ENCODE data around the gene TMEM82. TPM values are rescaled to one million over a fixed set of nuclear protein-coding genes. Genes with fewer than 3 reads are reported as not detected.

TMEM82 gene
- polyA plus RNA-seq, 1 donor from 2014 or later: not detected

DNA sequence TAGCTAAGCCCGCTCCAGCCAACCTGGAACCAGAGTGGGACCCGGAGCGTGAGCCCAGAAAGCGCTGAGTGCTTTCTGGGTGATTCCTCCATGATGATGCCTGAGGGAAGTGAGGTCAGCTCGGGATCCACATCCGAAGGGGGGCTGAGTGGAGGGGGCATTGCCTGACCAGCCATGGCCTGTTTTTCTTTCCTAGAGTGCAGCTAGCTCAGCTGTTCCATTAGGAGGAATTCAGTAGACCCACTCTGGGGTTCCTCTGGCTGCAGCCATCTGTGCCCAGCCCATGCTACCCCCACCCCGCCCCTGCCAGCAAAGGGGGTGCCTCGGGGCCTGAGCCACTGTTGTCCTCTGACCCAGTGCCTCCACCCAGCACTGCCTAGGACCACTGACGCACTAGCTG is 15.8 kb upstream of the TMEM82 start:
- TF ChIP-seq EP300 (conservative IDR thresholded peaks at IDR 0.05; ENCODE audit: poor library complexity, severe bottlenecking): no peak
- TF ChIP-seq POLR2AphosphoS5 (IDR thresholded peaks at IDR 0.05): no peak
- no peak for TF ChIP-seq EZH2 (IDR thresholded peaks at IDR 0.05; ENCODE audit: borderline replicate concordance, insufficient read depth, low read length, poor library complexity, severe bottlenecking)
- TF ChIP-seq RAD21 (conservative IDR thresholded peaks at IDR 0.05): no peak
- TF ChIP-seq, protein P1, sequence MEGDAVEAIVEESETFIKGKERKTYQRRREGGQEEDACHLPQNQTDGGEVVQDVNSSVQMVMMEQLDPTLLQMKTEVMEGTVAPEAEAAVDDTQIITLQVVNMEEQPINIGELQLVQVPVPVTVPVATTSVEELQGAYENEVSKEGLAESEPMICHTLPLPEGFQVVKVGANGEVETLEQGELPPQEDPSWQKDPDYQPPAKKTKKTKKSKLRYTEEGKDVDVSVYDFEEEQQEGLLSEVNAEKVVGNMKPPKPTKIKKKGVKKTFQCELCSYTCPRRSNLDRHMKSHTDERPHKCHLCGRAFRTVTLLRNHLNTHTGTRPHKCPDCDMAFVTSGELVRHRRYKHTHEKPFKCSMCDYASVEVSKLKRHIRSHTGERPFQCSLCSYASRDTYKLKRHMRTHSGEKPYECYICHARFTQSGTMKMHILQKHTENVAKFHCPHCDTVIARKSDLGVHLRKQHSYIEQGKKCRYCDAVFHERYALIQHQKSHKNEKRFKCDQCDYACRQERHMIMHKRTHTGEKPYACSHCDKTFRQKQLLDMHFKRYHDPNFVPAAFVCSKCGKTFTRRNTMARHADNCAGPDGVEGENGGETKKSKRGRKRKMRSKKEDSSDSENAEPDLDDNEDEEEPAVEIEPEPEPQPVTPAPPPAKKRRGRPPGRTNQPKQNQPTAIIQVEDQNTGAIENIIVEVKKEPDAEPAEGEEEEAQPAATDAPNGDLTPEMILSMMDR (IDR thresholded peaks at IDR 0.05; ENCODE audit: poor library complexity, severe bottlenecking): no peak
- TF ChIP-seq SMC3 (conservative IDR thresholded peaks at IDR 0.05; ENCODE audit: poor library complexity): no peak
- no peak for TF ChIP-seq TAF1 (IDR thresholded peaks at IDR 0.05; ENCODE audit: low read depth)
- TF ChIP-seq MXI1 (conservative IDR thresholded peaks at IDR 0.05; ENCODE audit: poor library complexity, severe bottlenecking): no peak
- TF ChIP-seq, protein P2, sequence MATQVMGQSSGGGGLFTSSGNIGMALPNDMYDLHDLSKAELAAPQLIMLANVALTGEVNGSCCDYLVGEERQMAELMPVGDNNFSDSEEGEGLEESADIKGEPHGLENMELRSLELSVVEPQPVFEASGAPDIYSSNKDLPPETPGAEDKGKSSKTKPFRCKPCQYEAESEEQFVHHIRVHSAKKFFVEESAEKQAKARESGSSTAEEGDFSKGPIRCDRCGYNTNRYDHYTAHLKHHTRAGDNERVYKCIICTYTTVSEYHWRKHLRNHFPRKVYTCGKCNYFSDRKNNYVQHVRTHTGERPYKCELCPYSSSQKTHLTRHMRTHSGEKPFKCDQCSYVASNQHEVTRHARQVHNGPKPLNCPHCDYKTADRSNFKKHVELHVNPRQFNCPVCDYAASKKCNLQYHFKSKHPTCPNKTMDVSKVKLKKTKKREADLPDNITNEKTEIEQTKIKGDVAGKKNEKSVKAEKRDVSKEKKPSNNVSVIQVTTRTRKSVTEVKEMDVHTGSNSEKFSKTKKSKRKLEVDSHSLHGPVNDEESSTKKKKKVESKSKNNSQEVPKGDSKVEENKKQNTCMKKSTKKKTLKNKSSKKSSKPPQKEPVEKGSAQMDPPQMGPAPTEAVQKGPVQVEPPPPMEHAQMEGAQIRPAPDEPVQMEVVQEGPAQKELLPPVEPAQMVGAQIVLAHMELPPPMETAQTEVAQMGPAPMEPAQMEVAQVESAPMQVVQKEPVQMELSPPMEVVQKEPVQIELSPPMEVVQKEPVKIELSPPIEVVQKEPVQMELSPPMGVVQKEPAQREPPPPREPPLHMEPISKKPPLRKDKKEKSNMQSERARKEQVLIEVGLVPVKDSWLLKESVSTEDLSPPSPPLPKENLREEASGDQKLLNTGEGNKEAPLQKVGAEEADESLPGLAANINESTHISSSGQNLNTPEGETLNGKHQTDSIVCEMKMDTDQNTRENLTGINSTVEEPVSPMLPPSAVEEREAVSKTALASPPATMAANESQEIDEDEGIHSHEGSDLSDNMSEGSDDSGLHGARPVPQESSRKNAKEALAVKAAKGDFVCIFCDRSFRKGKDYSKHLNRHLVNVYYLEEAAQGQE (IDR thresholded peaks at IDR 0.05; ENCODE audit: borderline replicate concordance): no peak
- no peaks in the 10 kb centered on the region for H3K9me2 ChIP-seq (ENCODE audit: insufficient read depth, low read length)
- no peaks in the 10 kb centered on the region for H3K36me3 ChIP-seq (ENCODE audit: insufficient read depth, low read length)
- no peak overlapping the region for H3K27ac ChIP-seq (ENCODE audit: low read length)
- H3K79me2 ChIP-seq (replicated peaks; ENCODE audit: insufficient read depth, low read length): no peaks in the 10 kb centered on the region
- H3K27me3 ChIP-seq (ENCODE audit: insufficient read depth, low read depth, low read length): no peaks in the 10 kb centered on the region
- no peak overlapping the region for H3K4me3 ChIP-seq (ENCODE audit: low read length)
- H3K9me3 ChIP-seq (ENCODE audit: low read length): no peaks in the 10 kb centered on the region
- H2AFZ ChIP-seq (ENCODE audit: low read depth, low read length): no peak overlapping the region
- no peak overlapping the region for H3K9ac ChIP-seq (ENCODE audit: low read length)
- H3K4me2 ChIP-seq (ENCODE audit: low read length): no peak overlapping the region
- no peaks in the 10 kb centered on the region for H4K20me1 ChIP-seq (ENCODE audit: insufficient read depth)
- H3F3A ChIP-seq (ENCODE audit: insufficient read depth, low read length, poor library complexity, severe bottlenecking): no peaks in the 10 kb centered on the region

DNA sequence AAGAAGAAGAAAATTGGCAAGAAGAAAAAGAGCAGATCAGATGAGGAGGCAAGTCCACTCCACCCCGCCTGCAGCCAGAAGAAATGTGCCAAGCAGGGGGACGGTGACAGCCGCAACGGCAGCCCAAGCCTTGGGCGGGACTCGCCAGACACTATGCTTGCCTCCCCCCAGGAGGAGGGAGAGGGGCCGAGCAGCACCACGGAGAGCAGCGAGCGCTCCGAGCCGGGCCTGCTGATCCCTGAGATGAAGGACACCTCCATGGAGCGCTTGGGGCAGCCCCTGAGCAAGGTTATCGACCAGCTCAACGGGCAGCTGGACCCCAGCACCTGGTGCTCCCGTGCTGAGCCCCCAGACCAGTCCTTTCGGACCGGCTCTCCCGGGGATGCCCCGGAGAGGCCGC is 15.3 kb upstream of the TMEM82 start:
- TF ChIP-seq, protein P2 (IDR thresholded peaks at IDR 0.05; ENCODE audit: borderline replicate concordance): no peak
- TF ChIP-seq EP300 (conservative IDR thresholded peaks at IDR 0.05; ENCODE audit: poor library complexity, severe bottlenecking): no peak
- TF ChIP-seq, protein P1 (IDR thresholded peaks at IDR 0.05; ENCODE audit: poor library complexity, severe bottlenecking): no peak
- TF ChIP-seq TAF1 (IDR thresholded peaks at IDR 0.05; ENCODE audit: low read depth): no peak
- no peak for TF ChIP-seq POLR2AphosphoS5 (IDR thresholded peaks at IDR 0.05)
- H3K4me3 ChIP-seq (ENCODE audit: low read length): no peak overlapping the region
- no peaks in the 10 kb centered on the region for H3K27me3 ChIP-seq (ENCODE audit: insufficient read depth, low read depth, low read length)
- no peaks in the 10 kb centered on the region for H3K9me3 ChIP-seq (ENCODE audit: low read length)
- H3K27ac ChIP-seq (ENCODE audit: low read length): no peak overlapping the region
- H4K20me1 ChIP-seq (ENCODE audit: insufficient read depth): no peaks in the 10 kb centered on the region
- H3K9me2 ChIP-seq (ENCODE audit: insufficient read depth, low read length): no peaks in the 10 kb centered on the region
- H3K36me3 ChIP-seq (ENCODE audit: insufficient read depth, low read length): no peaks in the 10 kb centered on the region
- H3K9ac ChIP-seq (ENCODE audit: low read length): no peak overlapping the region
- no peak overlapping the region for H3K4me2 ChIP-seq (ENCODE audit: low read length)
- no peaks in the 10 kb centered on the region for H3F3A ChIP-seq (ENCODE audit: insufficient read depth, low read length, poor library complexity, severe bottlenecking)
- H2AFZ ChIP-seq (ENCODE audit: low read depth, low read length): no peak overlapping the region
- no peaks in the 10 kb centered on the region for H3K79me2 ChIP-seq (replicated peaks; ENCODE audit: insufficient read depth, low read length)
